GM19023 (cell line): Measurements from ENCODE around the gene AKAP12.
"Not testable (repeated sequence)": the region's sequence is repeated elsewhere in the genome, so short reads cannot be mapped to it uniquely, and the experiment has no call there.

Experiments
- ATAC-seq: cut with Tn5 transposase; IDR thresholded peaks from one replicate; pipeline ENCODE4 v1.9.1; 2021; ENCODE audit warnings: mild to moderate bottlenecking, moderate library complexity; ENCODE audit not compliant: unreplicated experiment

The AKAP12 gene

GRCh38 chr6:151376440-151376839 lies 136.7 kb downstream of the AKAP12 start:
- ATAC-seq: no peak

DNA sequence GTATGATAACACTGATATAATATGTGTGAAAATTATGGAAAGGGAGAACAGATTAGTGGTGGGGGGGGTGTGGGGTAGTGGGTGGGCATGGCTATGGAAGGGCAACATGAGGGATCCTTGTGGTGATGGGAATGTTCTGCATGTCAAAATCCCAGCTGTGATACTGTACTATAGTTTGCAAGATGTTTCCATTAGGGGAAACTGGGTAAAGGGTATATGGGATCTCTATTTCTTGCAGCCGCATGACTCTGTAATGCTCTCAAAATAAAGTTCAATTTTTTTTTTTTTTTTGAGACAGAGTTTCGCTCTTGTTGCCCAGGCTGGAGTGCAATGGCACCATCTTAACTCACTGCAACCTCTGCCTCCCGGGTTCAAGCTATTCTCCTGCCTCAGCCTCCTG lies 137.3 kb downstream of the AKAP12 start:
- ATAC-seq: no peak

GRCh38 chr6:151379933-151380847 lies 140.4 kb downstream of the AKAP12 start:
- ATAC-seq: peak; percentile 63

- no peak for ATAC-seq
Observed at GRCh38 chr6:151380848-151381205, 141.1 kb downstream of the AKAP12 start.

DNA sequence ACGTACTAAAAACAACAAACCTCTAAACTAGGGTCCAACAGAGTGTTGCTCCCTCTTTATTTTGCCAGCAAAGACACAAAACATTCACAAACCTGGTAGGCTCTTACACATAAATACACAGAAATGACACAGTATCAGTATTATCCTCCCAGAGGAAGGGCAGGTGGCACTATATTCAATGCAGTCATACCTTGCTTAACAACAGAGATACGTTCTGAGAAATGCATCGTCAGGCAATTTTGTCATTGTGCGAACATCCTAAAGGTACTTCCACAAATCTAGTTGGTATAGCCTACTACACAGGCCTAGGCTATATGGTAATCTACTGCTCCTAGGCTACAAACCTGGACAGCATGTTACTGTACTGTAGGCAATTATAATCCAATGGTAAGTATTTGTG lies 142.0 kb downstream of the AKAP12 start:
- ATAC-seq: no peak

DNA sequence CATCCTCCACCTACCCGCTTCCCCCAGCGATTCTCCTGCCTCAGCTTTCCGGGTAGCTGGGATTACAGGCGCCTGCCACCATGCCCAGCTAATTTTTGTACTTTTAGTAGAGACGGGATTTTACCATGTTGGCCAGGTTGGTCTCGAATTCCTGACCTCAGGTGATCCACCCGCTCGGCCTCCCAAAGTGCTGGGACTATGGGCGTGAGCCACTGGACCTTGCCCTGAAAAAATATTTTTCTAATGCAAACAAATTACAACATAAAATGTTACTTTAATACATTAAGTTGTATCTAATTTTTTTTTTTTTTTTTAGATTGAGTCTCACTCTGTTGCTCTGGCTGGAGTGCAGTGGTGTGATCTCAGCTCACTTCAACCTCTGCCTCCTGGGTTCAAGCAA lies 142.9 kb downstream of the AKAP12 start:
- ATAC-seq: not testable (repeated sequence)

DNA sequence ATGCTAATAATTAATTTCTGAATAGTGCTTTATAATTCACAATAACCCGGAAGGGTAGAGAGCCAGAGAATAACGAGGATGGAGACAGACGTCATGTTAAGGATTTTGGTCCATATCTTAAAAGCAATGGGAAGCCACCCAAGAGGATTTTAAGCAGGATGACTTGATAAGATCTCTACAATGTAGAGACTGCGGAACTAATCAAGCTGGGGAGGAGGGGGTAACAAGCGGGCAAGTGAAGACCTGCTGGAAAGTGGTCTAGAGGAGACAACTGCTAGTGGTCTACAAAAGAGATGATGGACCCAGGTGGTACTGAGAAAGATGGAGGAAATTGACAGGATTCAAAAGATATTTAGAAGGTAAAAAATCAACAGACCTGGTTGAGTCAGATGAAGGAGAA lies 144.4 kb downstream of the AKAP12 start:
- no peak for ATAC-seq

DNA sequence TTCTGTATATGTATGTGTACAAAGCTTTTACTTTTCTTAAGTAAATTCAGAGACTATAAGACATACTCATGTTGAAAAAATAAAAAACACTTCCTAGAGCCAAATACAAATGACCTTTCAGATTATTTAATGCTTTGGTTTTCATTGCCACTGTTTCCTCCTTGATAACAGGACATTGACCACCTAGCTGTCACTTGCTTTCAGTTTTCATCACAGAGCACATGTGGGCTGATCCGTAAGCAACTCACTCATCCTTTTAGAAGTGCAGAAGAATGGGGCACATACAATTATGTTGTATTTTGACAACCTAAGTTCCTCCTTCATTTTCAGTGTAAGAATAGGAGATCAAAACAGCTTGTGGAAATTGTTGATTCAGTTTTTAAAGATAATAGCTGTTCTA lies 145.4 kb downstream of the AKAP12 start:
- no peak for ATAC-seq

- no peak for ATAC-seq
Observed at GRCh38 chr6:151387175-151387970, 147.6 kb downstream of the AKAP12 start.

DNA sequence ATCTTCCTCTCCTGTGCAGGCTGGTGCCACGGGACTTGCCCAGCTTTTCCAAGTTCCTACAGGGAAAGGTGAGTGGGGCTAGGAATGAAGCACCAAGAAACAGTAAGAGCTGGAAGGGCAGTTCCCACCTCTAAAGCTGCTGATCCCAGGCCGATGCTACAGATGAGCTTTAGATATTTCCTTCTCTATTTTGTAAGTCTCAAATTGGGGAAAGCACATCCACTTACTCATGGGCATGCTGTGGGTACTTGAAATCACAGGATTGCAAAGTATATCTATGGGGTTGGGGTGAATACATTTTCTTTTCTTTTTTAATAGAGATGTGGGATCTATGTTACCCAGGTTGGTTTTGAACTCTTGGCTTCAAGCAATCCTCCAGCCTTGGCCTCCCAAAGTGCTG lies 148.5 kb downstream of the AKAP12 start:
- ATAC-seq: no peak

- no peak for ATAC-seq
Observed at GRCh38 chr6:151388997-151389617, 149.3 kb downstream of the AKAP12 start.

DNA sequence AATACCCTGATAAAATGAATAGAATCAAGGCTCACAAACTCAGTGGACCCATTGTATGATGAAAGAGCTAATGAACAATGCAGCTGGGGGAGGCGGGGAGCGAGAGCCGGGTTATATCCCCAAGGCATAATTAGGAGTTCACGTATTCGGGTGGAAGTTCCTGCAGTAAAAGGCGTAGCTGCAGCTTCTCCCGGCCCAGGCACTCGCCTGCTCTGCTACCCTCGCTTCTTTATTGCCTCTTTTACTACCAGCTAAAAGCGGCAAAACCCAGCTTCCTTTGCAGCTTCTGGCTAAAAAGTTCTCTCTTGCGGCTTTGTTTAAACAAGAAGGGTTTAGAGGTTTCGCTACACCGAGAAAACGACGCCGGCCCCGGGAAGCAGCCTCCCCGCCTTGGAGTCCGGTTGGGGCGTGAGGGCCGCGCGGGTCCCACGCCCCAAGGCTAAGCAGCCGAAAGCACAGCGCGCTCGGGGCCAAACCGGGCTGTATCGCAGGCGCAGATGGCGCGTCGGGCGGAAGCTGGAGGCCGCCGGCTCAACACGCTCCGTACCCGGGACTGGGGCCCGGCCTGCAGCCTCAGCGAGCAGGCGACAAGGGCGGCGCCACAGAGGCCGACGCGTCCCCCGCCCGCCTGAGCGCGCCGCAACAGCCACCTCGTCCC lies 150.0 kb downstream of the AKAP12 start:
- peak; percentile 59 for ATAC-seq

DNA sequence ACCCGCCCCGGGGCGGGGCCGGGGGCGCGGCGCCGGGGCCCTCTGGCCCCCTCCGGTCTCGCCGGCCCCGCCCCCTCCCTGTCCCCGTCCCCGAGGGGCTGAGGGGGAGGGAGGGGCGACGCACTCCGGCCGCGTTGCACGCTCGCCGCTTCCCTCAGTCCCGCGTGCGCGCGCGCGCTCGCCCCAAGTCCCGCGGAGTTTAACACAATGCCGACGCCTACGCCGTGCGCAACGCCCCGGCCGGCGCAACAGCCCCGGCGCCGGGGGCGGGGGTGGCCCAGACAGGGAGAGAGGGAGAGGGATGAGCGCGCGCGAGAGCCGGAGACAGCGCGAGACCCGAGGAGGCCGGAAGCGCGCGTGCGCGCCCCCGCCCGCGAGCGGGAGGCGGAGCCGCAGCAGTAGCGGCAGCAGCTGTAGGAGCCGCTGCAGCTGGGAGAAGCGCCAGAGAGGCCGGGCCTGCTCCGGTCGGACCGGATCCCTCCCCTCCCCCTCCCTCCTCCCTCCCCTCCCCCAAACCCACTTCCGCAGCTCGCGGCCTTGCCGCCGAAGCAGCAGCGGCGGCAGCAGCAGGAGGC lies 150.6 kb downstream of the AKAP12 start:
- peak; percentile 82 for ATAC-seq

- ATAC-seq: peak; percentile 8
Observed at GRCh38 chr6:151390851-151391470, 151.2 kb downstream of the AKAP12 start.

- peak; percentile 4 for ATAC-seq
Observed at GRCh38 chr6:151391471-151392413, 152.0 kb downstream of the AKAP12 start, which contains the start of gene ZBTB2. Gene ZBTB2 (minus strand): TSS chr6:151391559. CDS start chr6:151373637, 17,922 bp downstream.

- ATAC-seq: no peak
Observed at GRCh38 chr6:151392427-151392826, 152.7 kb downstream of the AKAP12 start.

DNA sequence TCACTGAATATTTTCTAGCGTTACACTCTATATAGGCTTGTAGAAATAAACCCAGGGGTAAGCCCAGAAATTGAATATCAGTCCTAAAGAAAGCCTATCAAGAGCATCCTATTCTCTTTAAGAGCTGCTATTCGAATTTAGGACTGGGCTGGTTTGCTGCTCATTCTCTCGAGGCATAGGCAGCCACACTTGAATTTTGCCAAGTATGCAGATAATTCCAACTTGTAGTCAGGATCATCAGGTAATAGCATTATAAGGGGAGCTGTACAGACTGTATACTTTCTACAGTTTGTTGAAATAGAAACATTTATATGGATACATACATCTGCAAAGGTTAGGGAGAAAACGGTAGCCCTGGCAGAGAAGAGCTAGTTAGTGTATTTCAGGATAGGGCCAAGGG lies 153.6 kb downstream of the AKAP12 start:
- ATAC-seq: no peak

- no peak for ATAC-seq
Observed at GRCh38 chr6:151399679-151400078, 159.9 kb downstream of the AKAP12 start.

- no peak for ATAC-seq
Observed at GRCh38 chr6:151400473-151400872, 160.7 kb downstream of the AKAP12 start.
